GM20000 (cell line): ENCODE data around the gene RANBP10.
A peak's percentile ranks its signal among the peaks of the same experiment; 100 is the strongest.

Experiments used
- DNase-seq: peaks from one replicate; pipeline ENCODE4 v3.0.0; 2012; ENCODE audit warnings: low spot score
- TF ChIP-seq, protein P1 (sequence below): IDR thresholded peaks from 2 replicates; pipeline ENCODE4 v1.5.1; 2012; ENCODE audit warnings: mild to moderate bottlenecking, control low read depth; ENCODE audit errors: extremely low read depth, missing control alignments

The RANBP10 gene

DNA sequence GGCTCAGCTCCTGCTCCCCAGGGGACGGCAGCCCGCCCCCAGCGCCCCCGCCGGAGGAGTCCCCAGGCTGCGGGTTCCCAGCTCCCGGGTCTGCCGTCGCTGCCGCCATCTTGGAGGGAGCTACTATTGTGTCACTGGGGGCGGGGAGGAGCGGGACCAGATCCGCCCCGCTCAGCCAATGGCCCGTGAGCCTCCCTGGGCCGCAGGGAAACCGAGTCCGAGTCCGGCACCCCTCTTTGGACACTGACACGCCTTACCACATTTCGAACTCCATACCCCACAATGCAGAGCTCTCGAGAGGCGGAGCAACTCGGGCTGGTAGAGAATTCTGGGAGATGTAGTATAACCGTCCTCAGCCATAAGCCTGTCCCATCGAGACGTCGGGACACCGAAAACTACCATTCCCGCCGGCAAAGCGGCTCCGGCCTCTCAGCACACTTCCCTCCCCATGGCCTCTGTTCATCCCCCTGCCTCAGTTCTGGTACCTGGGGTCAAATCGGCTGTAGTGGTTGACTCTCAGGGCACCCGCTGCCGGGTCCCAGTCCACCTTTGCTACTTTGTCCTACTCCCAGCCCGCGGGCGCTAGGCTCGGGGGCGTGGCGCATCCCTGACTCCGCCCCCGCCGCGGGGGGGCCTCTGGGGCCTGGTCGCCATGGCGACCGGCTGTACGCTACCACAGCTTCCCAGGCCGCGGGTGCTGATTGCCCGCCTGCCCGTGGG, at the start of gene RANBP10, which contains the start of gene TSNAXIP1:
RANBP10 (minus strand) TSS at position 133 of the 720 bp plus-strand sequence; CDS start at position 109, 24 bp downstream.
TSNAXIP1 (plus strand) TSS at position 462 of the 720 bp plus-strand sequence. CDS start 261 bp downstream, outside the sequence.
- DNase-seq = peak; percentile 94
- TF ChIP-seq, protein P1, sequence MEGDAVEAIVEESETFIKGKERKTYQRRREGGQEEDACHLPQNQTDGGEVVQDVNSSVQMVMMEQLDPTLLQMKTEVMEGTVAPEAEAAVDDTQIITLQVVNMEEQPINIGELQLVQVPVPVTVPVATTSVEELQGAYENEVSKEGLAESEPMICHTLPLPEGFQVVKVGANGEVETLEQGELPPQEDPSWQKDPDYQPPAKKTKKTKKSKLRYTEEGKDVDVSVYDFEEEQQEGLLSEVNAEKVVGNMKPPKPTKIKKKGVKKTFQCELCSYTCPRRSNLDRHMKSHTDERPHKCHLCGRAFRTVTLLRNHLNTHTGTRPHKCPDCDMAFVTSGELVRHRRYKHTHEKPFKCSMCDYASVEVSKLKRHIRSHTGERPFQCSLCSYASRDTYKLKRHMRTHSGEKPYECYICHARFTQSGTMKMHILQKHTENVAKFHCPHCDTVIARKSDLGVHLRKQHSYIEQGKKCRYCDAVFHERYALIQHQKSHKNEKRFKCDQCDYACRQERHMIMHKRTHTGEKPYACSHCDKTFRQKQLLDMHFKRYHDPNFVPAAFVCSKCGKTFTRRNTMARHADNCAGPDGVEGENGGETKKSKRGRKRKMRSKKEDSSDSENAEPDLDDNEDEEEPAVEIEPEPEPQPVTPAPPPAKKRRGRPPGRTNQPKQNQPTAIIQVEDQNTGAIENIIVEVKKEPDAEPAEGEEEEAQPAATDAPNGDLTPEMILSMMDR = no peak

DNA sequence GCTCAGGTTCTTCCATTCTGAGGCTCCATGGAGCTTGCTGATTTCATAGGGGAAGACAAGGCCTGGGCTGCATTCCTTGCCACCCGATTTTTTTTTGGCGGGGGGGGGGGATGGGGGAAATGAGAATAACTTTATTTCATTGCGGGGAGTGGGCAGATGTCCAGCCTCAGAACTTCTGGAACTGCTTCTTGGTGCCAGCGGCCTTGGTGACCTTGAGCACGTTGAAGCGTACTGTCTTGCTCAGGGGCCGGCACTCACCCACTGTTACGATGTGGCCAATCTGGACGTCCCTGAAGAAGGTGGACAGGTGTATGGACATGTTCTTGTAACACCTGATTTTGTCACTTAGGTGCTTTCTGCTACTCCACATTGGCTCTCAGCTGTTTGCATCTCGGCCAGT, 49.4 kb upstream of the RANBP10 start:
- TF ChIP-seq, protein P1 = no peak
- DNase-seq = no peak

DNA sequence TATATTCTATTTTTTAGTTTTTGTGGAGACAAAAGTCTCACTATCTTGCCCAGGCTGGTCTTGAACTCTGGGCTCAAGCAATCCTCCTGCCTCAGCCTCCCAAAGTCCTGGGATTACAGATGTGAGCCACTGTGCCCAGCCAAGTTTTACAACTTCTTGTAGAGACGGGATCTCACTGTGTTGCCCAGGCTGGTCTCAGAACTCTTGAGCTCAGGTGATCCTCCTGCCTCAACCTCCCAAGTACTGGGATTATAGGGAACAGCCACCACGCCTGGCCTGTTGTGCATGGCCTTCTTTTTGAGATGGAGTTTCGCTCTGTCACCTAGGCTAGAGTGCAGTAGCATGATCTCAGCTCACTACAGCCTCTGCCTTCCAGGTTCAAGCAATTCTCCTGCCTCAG, 47.3 kb upstream of the RANBP10 start:
- TF ChIP-seq, protein P1 = no peak
- DNase-seq = no peak

DNA sequence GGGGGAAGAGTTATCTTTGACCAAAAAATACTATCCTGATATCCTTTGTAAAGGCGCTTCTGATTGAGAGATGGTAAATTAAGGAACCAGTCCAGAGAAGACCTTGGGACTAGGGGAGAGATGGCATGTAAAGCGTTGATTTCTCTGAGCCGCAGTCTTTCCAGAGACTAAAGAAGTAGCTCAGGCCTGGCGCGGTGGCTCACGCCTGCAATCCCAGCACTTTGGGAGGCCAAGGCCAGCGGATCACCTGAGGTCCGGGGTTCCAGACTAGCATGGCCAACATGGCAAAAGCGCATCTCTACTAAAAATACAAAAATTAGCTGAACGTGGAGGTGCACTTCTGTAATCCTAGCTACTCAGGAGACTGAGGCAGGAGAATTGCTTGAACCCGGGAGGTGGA, 41.8 kb upstream of the RANBP10 start:
- TF ChIP-seq, protein P1 = no peak
- DNase-seq = no peak

DNA sequence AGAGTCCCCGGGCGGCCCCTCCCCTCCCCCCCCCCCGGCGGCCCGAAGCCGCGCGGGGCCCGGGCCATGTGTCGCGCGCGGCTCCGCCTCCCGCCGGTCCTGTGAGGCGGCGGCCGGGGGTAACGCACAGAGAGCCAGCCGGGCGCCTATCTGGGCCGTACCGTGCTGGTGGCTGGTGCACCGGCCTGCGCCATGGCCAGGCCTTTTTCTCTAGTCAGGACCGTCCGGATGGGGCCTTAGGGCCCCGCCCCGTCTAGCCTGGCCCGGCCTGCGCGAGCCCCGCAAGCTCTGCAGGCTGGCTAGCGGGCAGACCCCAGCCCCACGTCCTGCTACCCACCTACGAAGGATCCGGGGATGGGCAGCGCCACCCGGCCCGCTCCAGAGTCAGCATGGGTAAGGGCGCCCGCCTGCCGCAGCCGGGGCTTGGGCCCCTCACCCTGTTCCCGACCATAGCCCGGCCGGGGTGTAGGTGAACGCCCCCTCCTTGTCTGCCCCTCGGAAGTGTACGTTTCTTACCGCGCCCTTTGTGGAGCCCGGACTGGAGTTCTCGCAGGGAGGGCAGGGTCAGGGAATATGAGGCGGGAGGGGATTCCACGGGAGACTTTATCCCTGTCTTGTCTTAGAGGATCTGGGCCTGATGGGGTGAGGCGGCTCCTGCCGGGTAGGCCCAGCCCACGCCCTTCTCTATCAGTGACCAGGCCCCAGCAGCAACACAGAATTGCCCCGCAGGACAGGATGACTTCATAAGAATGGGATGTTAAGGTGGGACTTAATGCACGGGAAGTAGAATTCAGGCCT, 40.9 kb upstream of the RANBP10 start, which contains the start of gene CENPT:
CENPT (minus strand) TSS at position 630 of the 798 bp plus-strand sequence. CDS start 13,834 bp downstream, outside the sequence.
- peak; percentile 34 for DNase-seq

DNA sequence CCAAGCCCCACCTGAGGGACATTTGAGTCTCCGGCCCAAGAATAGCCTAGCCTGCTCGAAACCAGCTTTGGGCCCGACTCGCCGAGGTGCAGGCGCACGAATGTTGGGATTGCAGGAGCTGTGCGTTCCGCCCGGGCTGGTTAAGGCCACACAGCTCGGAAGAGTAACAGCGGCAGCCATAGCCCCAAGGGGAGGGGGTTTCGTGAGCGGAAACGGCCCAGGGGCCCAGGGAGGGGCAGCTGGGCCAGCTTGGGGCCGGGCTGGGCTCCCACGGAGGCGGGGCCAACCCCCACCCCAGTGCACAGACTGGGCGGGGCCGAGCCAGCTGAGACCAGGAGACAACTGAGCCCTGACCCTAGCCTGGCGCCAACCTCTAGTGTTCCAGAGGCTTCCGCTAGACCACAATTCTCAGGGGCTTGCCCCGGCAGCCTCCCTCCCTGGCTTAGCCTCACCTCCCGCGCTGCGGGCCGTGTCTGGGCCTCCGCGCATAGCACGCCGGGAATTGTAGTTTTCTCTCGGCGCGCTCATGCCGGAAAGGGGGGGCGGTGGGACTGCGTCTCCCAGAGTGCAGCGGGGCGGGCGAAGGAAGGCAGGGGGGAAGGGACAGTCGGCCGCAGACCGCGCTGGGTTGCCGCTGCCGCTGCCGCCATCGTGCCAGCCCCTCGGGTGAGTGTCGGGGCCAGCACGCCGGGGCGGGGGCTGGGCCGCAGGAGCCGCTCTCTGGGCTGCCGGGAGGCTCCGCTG, 40.1 kb upstream of the RANBP10 start, which contains the start of gene NUTF2:
NUTF2 (plus strand) TSS at position 614 of the 744 bp plus-strand sequence. CDS start 18,198 bp downstream, outside the sequence.
- peak; percentile 98 for DNase-seq
- TF ChIP-seq, protein P1 = no peak

More for the DNA sequence above, 40.9 kb upstream of the RANBP10 start, which contains the start of gene CENPT:
- TF ChIP-seq, protein P1 = no peak
